HG03457 (cell line): ENCODE data around the gene KLF2.

Source experiments
- ATAC-seq: cut with Tn5 transposase; IDR thresholded peaks from one replicate; pipeline ENCODE4 v1.9.1; 2021; ENCODE audit warnings: moderate number of reproducible peaks; ENCODE audit not compliant: unreplicated experiment

KLF2 gene

GRCh38 chr19:16306728-16307402 is 17.8 kb upstream of the KLF2 start:
- ATAC-seq: no peak

GRCh38 chr19:16308081-16308480 is 16.5 kb upstream of the KLF2 start:
- no peak for ATAC-seq

- ATAC-seq: no peak
Measured at GRCh38 chr19:16309643-16310042, 15.0 kb upstream of the KLF2 start.

GRCh38 chr19:16315825-16316505 is 8.7 kb upstream of the KLF2 start:
- ATAC-seq: no peak

- no peak for ATAC-seq
Measured at GRCh38 chr19:16316506-16316882, 8.1 kb upstream of the KLF2 start.

GRCh38 chr19:16319481-16319880 is 5.1 kb upstream of the KLF2 start:
- no peak for ATAC-seq

- no peak for ATAC-seq
Measured at GRCh38 chr19:16320987-16321386, 3.6 kb upstream of the KLF2 start.

GRCh38 chr19:16325161-16325527 is 518 bp downstream of the KLF2 start:
- ATAC-seq: no peak

GRCh38 chr19:16325641-16326400 is 1.2 kb downstream of the KLF2 start:
- ATAC-seq: no peak

GRCh38 chr19:16326401-16327168 is 2.0 kb downstream of the KLF2 start:
- ATAC-seq: no peak

GRCh38 chr19:16327169-16327475 is 2.5 kb downstream of the KLF2 start:
- no peak for ATAC-seq

GRCh38 chr19:16327501-16327900 is 2.9 kb downstream of the KLF2 start:
- no peak for ATAC-seq

GRCh38 chr19:16327911-16328823 is 3.5 kb downstream of the KLF2 start:
- no peak for ATAC-seq

GRCh38 chr19:16328824-16329482 is 4.3 kb downstream of the KLF2 start:
- no peak for ATAC-seq

- ATAC-seq: peak; percentile 36
Measured at GRCh38 chr19:16330368-16330801, 5.8 kb downstream of the KLF2 start.

- ATAC-seq: no peak
Measured at GRCh38 chr19:16330806-16331690, 6.4 kb downstream of the KLF2 start.

- no peak for ATAC-seq
Measured at GRCh38 chr19:16333001-16333586, 8.5 kb downstream of the KLF2 start.

- no peak for ATAC-seq
Measured at GRCh38 chr19:16334411-16334810, 9.8 kb downstream of the KLF2 start.

GRCh38 chr19:16335226-16335625 is 10.6 kb downstream of the KLF2 start:
- ATAC-seq: no peak
